Endothelial cell of hepatic sinusoid (primary cell): ENCODE measurements around the gene PYCARD.

ENCODE experiments used
- in situ Hi-C: cut with HindIII; loops from 2 replicates; pipeline ENCODE4 v1.10.0; 2017; ENCODE audit warnings: low sequenced_read_pairs

PYCARD gene

DNA sequence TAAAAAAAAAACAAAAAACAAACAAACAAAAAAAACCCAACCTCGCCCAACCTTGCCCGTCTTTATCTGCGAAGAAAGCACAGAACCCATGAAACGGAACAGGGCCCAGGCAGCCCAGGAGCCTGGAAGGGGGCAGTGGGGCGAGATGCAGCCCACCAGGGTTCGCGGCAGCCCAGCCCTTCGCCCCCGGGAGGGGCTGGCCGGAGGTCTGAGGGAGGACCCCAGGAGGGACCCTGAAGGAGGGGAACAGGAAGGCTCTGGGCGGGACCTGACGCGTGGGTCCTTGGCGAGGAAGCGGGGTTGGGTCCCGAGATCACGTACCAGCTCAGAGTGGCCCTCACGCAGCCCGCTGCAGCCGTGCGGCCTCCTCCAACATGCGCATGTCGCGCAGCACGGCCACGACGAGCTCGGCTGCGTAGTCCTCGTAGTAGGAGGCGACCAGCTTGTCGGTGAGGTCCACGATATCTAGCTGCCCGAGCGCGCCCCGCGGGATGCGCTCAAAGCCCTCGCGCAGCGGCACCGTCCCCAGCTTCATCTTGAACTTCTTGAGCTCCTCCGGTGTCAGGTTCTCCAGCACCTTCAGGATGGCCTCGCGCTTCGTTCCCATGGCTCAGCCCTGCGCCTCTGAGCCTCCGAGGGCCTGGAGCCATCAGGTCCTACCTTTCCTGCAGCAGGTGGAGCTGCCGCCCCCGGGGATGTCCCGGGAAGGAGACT lies 14.0 kb upstream of the PYCARD start, which contains the start of gene PYDC1:
PYDC1 (minus strand) TSS at position 714 of the 714 bp plus-strand sequence; CDS start at position 607, 107 bp downstream.
- in situ Hi-C loops = loop anchor here (25.0 kb wide), 1 partner anchor 171 kb away; the partner anchor contains the start of gene ITGAD

DNA sequence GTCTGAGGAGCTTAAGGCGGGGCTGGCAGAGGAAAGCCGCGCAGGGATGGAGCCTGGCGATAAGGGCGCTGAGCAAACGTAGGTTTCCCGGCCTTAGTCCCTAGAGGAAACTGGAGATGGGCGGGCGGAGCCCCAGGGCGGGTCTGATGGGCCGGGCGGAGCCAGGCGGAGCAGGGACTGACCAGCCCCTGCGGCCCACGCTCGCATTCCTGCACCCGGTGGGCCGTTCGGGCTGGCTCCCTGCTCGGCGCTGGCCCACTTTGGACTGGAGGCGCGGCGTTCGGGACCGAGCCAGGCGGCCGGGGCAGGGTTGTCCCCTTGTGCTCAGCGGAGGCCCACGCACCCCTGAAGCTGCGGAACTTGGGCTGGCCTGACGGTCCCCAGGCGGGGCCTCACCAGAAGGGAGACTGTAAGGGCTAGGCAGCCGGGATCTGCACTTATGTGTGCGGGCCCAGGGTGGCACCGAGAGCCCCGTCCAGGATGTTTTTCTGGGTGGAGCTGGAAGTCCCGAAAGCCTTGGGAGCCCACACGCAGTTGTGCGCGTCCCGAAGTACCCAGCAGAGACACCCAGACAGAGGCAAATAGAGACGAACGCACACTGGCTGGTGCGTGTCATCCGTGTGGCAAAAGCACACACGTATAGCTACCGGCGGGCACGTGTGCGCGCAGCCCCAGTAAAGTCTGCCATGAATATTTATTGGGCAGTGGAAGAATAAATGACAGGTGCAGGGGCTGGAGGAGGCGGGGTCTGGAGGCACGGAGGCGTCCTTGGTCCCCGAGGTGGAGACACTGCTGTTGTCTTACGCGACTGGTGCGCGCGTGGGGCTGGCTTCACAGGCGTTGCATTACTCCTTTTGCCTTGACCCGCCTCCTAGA lies 13.0 kb upstream of the PYCARD start:
- in situ Hi-C loops = loop anchor here (25.0 kb wide), 1 partner anchor 172 kb away; the partner anchor contains the start of gene ITGAD

DNA sequence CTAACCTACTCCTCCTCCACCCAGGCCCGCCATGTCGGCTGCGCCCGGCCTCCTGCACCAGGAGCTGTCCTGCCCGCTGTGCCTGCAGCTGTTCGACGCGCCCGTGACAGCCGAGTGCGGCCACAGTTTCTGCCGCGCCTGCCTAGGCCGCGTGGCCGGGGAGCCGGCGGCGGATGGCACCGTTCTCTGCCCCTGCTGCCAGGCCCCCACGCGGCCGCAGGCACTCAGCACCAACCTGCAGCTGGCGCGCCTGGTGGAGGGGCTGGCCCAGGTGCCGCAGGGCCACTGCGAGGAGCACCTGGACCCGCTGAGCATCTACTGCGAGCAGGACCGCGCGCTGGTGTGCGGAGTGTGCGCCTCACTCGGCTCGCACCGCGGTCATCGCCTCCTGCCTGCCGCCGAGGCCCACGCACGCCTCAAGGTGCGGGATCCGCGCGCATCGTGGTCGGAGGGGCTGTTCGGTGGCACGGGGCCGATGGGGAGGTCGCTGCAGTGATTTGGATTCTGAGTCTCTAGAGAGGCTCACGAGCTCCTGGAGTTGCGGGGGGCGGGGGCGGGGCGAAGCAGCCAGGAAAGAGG lies 12.2 kb upstream of the PYCARD start:
- in situ Hi-C loops = loop anchor here (25.0 kb wide), 1 partner anchor 173 kb away; the partner anchor contains the start of gene ITGAD

DNA sequence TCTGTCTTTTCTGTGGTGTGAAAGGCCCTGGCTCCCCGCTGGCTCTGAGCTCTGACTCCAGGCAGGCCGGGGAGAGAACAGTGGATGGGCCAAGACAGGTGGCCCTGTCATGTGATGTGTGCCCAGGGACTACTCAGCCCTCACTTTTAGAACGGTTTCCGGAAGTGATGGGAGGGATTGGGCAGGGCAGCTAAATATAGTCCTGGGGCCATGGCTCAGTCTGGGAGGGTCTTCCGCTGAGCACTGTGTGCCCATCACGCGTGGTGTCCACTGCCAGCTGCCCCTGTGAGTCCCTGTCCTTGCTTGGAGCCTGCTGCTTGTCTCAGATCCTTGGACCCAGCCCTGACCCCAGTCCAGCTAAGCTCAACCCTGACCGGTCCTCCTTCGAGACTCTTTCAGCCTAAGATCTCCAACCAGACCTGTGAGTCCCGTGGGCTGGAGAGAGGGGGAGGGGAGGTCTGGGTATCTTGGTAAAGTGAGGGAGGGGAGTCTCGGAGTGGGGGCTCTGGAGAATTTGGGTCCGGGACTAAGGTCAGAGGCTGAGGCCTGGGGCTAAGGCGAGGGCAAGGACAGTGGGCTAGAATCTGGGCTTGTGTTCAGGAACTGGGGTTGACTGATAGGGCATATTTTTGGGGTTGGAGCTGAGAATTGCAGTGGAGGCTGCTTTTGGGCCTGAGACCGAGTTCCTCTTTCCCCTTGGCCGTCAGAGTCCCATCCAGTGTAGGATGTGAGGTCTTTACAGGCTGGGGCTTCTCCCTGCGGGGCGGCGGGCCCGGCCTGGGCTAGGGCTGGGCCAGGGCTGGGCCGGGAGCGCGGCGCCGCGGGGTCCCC lies 11.5 kb upstream of the PYCARD start, which contains the start of gene TRIM72:
TRIM72 (plus strand) TSS at position 243 of the 831 bp plus-strand sequence. CDS start 620 bp downstream, outside the sequence.
- in situ Hi-C loops = loop anchor here (25.0 kb wide), 1 partner anchor 173 kb away; the partner anchor contains the start of gene ITGAD

DNA sequence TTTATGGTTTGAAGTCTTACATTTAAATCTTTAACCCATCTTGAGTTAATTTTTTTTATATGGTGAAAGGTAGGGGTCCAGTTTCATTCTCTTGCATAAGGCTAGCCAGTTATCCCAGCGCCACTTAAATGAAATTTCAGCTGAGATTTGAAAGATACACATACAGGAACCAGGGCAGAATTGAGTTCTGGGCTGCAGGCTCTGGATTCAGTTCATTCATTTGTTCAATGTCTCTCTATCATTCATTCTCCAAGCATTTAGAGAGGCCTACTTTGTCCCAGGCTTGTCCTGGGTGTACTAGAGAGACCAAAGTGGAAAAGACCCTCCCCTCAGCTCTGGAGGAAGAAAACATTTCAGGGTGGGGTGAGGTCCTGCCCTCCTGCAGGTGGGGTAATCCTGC lies 10.8 kb upstream of the PYCARD start:
- in situ Hi-C loops = loop anchor here (25.0 kb wide), 1 partner anchor 174 kb away; the partner anchor contains the start of gene ITGAD

DNA sequence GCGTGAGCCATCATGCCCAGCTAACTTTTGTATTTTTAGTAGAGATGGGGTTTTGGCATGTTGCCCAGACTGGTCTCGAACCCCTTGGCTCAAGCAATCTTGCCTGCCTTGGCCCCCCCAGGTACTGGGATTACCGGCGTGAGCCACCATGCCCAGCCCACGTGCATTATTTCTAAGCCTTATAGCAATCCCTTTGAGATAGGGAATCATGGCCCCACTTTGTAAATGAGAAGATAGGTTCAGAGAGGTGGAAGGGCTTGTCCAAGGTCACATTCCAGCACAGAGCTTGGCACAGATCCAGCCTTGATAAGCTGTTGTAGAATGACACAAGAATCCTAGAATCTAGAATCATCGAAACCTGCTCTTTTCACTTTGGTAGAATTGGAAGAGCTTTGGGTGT lies 4.2 kb upstream of the PYCARD start:
- in situ Hi-C loops = loop anchor here (25.0 kb wide), 1 partner anchor 181 kb away; the partner anchor contains the start of gene ITGAD

DNA sequence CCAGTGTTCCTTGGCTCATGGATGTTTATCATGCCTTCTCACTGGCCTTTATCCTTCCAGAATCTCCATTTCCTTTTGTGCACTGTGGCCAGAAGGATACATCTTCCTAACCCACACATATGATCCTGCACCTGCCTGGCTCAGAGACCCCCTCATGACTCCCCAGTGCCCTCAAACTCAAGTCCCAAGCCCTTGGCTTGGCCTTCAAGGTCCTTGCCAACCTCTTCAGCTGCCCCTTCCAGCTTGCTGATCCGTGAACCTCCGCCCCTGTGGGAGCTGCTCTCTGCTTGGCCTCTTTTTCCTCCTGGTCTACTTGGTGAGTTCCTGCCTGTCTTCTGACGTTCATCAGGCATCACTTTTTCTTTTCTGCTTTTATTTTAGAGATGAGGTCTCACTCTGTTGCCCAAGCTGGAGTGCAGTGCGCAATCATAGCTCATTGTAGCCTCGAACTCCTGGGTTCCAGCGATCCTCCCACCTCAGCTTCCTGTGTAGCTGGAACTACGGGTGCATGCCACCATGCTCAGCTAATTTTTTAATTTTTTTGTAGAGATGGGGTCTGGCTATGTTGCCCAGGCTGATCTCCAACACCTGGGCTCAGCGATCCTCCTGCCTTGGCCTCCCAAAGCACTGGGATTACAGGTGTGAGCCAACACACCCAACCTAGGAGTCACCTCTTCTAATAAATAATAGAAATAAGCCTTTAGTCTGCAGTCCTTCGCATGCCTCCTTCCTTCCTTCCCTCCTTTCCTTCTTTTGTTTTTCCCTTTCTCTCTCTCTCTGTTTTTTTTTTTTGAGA lies 2.5 kb upstream of the PYCARD start:
- in situ Hi-C loops = loop anchor here (25.0 kb wide), 1 partner anchor 182 kb away; the partner anchor contains the start of gene ITGAD

DNA sequence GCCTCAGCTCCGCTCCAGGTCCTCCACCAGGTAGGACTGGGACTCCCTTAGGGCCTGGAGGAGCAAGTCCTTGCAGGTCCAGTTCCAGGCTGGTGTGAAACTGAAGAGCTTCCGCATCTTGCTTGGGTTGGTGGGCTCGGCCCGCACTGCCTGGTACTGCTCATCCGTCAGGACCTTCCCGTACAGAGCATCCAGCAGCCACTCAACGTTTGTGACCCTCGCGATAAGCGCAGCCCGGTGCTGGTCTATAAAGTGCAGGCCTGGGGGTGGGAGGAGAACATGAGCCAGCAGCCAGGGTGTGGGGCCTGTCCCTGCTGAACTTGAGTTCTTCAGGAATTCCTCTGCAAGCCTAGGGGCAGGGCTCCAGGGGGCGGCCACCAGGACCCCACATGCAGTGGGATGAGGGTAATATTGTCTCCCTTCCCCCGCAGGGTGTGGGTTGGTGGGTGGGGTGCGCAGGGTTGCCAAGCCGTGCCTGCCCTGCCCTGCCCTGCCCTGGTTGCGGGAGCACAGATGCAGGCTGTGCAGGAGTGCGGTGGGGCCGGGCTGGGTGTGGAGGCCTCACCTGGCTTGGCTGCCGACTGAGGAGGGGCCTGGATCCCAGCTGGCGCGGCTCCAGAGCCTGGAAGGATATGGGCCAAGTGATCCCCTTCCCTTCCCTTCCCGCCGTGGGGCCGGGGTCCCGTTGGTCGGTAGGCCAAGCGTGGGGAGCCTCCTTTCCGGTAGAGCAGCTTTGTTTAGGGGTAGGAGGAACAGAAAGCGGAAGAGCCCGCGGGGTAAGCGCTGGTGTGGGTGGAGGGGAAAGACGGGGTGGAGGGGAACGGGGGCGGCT lies 762 bp downstream of the PYCARD start:
- in situ Hi-C loops = loop anchor here (25.0 kb wide), 1 partner anchor 186 kb away; the partner anchor contains the start of gene ITGAD

DNA sequence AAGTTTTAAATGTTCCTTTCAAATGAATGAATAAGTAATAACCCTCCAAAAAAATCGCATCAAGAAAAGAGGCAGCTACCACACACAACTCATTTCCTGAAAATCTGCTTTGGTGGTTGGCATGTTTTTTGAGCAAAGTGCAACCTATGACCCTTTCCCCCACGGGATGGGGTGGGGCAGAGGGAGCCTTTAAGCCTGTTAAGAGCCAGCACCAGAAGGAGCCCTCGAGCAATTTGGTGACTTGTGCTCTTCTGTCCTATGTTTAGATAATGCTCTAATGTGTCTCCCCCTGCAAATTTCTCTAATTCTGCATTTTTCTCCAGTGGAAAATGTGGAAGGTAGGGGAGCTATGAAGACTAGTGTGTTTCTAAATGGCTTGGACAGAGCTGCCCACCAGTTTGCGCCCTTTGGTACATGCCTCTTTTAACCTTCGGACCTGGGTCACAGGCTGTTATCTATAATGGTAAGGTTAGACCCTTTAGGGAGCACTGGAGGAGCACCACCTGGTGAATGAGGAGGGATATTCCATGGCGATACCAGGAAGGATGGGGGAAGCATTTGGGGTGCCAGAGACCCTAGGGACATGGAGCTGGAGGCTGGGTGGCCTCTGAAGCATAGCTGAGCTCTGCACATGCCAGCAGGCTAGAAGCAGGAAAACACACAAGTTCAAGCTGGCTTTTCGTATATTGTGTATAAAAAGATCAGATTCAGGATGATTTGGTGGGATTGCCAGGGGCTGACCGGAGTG lies 1.6 kb downstream of the PYCARD start:
- in situ Hi-C loops = loop anchor here (25.0 kb wide), 1 partner anchor 186 kb away; the partner anchor contains the start of gene ITGAD

DNA sequence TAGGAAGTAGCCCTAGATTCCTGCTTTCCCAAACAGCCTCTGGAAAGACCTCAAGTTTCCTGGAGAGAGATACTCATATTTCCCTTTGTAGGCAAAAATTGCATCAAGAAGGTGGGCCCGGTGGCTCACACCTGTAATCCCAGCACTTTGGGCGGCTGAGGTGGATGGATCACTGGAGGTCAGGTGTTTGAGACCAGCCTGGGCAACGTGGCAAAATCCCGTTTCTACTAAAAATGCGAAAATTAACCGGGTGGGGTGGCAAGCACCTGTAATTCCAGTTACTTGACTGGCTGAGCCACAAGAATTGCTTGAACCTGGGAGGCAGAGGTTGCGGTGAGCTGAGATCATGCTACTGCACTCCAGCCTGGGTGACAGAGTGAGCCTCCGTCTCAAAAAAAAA lies 2.4 kb downstream of the PYCARD start:
- in situ Hi-C loops = loop anchor here (25.0 kb wide), 1 partner anchor 187 kb away; the partner anchor contains the start of gene ITGAD

DNA sequence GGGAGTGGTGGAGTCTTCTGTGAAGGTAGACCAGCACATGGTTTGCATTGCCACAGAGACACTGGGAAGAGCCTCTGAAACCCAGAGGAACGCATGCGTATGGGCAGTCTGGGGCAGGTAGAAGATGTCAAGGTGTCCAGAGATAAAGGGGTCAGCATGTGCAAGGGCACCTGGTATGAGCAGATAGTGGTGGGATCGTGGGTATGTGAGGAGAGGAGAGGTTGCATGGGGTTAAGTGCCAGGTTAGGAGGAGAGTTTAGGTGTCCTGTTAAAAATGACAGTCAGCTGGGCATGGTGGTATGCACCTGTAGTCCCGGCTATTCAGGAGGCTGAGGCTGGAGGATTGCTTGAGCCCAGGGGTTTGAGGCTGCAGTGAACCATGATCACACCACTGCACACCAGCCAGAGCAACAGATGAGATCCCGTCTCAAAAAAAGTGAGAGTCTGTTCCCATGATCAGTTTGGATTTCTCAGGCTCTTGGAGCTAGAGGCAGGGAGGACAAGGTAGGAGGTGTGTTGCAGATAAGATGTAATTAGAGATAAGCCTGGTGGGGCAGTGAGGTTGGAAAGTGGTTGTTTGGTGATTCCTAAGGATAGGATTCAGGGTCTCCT lies 3.0 kb downstream of the PYCARD start:
- in situ Hi-C loops = loop anchor here (5.0 to 25.0 kb wide), 2 partner anchors 188 to 263 kb away; partner anchors contain the start of gene ITGAD

DNA sequence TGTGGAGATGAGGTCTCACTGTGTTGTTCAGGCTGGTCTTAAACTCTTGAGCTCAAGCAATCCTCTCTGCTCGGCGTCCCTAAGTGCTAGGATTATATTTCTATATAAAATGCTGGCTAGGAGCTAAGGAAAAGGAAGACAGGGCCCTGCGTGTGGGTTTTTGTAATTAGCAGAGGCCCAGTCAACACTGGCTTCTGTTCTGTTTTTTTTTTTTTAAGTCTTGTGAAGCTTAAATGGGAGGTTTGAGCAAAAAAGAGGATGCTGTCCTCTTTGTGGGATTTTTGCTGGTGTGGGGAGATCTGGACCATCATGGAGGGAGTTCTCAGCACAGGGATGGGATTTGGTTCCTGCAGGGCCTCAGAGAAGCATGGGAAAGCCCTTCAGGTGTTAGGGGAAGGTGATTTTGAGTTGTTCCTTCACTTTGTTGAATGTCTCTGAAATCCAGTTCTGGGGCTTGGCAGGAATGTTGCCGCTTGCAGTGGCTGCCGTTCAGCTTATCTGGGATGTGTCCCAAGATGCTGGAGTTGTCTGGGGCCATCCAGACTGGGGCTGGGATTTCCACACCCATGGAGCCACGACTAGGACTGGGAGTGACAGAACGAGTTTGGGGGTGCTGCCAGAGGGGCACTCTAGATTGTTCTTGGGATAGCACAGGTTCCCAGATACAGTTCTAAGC lies 4.2 kb downstream of the PYCARD start:
- in situ Hi-C loops = loop anchor here (5.0 kb wide), 1 partner anchor 264 kb away; no protein-coding TSS in a partner anchor

DNA sequence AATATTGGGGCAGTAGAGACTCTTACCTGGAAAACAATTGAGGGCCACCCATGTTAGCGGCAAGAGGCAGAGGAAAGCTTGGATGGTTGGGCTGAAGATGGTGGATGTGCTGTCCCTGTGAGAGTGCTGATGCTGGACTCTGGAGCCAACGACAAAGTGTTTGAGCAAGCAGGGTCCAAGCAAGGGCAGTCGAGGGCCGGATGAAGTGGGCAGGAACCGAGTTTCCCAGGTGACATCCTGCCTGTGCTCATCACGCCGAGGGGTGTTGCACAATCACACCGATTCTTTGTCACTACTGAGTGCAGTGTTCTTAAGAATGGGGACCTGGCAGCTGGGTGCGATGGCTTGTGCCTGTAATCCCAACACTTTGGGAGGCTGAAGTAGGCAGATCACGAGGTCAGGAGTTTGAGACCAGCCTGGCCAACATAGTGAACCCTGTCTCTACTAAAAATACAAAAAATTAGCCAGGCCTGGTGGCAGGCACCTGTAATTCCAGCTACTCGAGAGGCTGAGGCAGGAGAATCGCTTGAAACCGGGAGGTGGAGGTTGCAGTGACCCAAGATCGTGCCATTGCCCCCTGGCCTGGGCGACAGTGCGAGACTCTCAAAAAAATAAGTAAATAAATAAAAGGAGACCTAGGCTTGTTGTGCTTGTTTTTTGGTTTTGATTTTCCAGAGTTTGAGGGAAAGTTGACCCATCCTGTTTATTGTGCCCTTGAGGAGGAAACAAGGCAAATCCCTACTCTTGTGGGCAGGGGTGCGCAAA lies 6.1 kb downstream of the PYCARD start:
- in situ Hi-C loops = loop anchor here (5.0 kb wide), 1 partner anchor 266 kb away; no protein-coding TSS in a partner anchor

DNA sequence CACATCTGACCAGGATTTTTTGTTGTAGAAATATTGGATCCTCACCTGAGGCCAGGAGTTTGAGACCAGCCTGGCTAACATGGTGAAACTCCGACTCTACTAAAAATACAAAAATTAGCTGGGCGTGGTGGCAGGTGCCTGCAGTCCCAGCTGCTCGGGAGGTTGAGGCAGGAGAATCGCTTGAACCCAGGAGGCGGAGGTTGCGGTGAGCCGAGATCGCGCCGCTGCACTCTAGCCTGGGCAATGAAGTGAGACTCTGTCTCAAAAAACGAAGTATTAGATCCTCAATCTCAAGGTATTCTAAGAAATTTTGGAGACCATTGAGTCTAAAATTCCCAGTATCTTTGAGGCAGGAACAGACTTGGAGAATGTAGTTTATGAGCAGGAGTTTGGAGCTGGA lies 6.7 kb downstream of the PYCARD start:
- in situ Hi-C loops = loop anchor here (5.0 kb wide), 1 partner anchor 266 kb away; no protein-coding TSS in a partner anchor

DNA sequence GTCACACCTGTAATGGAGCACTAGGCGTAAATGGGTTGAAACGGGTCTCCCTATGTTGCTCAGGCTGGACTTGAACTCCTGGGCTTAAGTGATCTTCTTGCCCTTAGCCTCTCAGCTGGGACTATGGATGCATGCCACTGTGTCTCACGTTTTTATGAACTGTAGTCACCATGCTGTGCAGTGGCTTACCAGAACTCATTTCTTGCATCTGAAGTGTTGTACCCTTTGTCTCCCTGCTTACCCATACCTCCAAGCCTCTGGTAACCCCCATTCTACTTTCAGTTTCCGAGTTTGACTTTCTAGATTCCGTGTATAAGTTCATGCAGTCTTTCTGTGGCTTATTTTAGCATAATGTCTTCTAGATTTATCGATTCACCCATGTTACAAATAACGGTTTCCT lies 7.7 kb downstream of the PYCARD start:
- in situ Hi-C loops = loop anchor here (5.0 kb wide), 1 partner anchor 267 kb away; no protein-coding TSS in a partner anchor
